ENCODE measurements around the gene CD7.

CD7 gene

GRCh38 chr17:82314012-82314726, 3.2 kb downstream of the CD7 start:
- no peak for DNase-seq

GRCh38 chr17:82313195-82314011, 4.0 kb downstream of the CD7 start:
- no peak for DNase-seq

- DNase-seq, result no peak
Measured at GRCh38 chr17:82311971-82312370, 5.4 kb downstream of the CD7 start.

GRCh38 chr17:82310877-82311276, 6.5 kb downstream of the CD7 start:
- no peak for DNase-seq

GRCh38 chr17:82309656-82310570, 7.5 kb downstream of the CD7 start:
- DNase-seq, result no peak

GRCh38 chr17:82305727-82306300, 11.6 kb downstream of the CD7 start:
- DNase-seq, result no peak

GRCh38 chr17:82304826-82305726, 12.3 kb downstream of the CD7 start:
- DNase-seq, result no peak

GRCh38 chr17:82303944-82304808, 13.2 kb downstream of the CD7 start:
- no peak for DNase-seq

- DNase-seq, result no peak
Measured at GRCh38 chr17:82302991-82303943, 14.1 kb downstream of the CD7 start.

- no peak for DNase-seq
Measured at GRCh38 chr17:82302568-82302963, 14.8 kb downstream of the CD7 start.

GRCh38 chr17:82301916-82302567, 15.4 kb downstream of the CD7 start:
- peak; percentile 77 for DNase-seq

- no peak for DNase-seq
Measured at GRCh38 chr17:82301300-82301915, 16.0 kb downstream of the CD7 start.

- peak; percentile 75 for DNase-seq
Measured at GRCh38 chr17:82300707-82301270, 16.6 kb downstream of the CD7 start.

GRCh38 chr17:82300228-82300627, 17.2 kb downstream of the CD7 start:
- DNase-seq, result no peak

GRCh38 chr17:82299452-82299851, 18.0 kb downstream of the CD7 start:
- no peak for DNase-seq

GRCh38 chr17:82298538-82299421, 18.6 kb downstream of the CD7 start:
- DNase-seq, result no peak

Measured in activated CD4-positive, alpha-beta T cell treated with anti-CD3 and anti-CD28 coated beads, Interleukin-2, Interleukin-6, amounts not matched to agents 100 ng/mL and 50 ng/mL, durations not matched to agents 16 hours and 8 hours (primary cell).